Hepatocyte (in vitro differentiated cells): ENCODE data around the gene RABL6.

Experiments
- CTCF ChIP-seq: fragments of 200-600 bp; sonication (generic); IDR thresholded peaks from 2 replicates; pipeline ENCODE4 v1.5.1; 2016; ENCODE audit warnings: antibody characterized with exemption, mild to moderate bottlenecking; ENCODE audit not compliant: poor library complexity
- EZH2 ChIP-seq: fragments of 200-600 bp; sonication (generic); IDR thresholded peaks from 2 replicates; pipeline ENCODE4 v1.6.1; 2016; ENCODE audit warnings: antibody characterized with exemption, mild to moderate bottlenecking, borderline replicate concordance

GRCh38 chr9:136808806-136809158, 1.0 kb downstream of the RABL6 start:
- TF ChIP-seq CTCF, result no peak
- TF ChIP-seq EZH2, result no peak
